HG02678 (cell line): Measurements from ENCODE around the gene ACSBG1.
A peak's percentile ranks its signal among the peaks of the same experiment; 100 is the strongest.

Experiments used
- ATAC-seq: cut with Tn5 transposase; IDR thresholded peaks from one replicate; pipeline ENCODE4 v1.9.1; 2021; ENCODE audit warnings: mild to moderate bottlenecking, moderate library complexity; ENCODE audit not compliant: unreplicated experiment

The ACSBG1 gene

DNA sequence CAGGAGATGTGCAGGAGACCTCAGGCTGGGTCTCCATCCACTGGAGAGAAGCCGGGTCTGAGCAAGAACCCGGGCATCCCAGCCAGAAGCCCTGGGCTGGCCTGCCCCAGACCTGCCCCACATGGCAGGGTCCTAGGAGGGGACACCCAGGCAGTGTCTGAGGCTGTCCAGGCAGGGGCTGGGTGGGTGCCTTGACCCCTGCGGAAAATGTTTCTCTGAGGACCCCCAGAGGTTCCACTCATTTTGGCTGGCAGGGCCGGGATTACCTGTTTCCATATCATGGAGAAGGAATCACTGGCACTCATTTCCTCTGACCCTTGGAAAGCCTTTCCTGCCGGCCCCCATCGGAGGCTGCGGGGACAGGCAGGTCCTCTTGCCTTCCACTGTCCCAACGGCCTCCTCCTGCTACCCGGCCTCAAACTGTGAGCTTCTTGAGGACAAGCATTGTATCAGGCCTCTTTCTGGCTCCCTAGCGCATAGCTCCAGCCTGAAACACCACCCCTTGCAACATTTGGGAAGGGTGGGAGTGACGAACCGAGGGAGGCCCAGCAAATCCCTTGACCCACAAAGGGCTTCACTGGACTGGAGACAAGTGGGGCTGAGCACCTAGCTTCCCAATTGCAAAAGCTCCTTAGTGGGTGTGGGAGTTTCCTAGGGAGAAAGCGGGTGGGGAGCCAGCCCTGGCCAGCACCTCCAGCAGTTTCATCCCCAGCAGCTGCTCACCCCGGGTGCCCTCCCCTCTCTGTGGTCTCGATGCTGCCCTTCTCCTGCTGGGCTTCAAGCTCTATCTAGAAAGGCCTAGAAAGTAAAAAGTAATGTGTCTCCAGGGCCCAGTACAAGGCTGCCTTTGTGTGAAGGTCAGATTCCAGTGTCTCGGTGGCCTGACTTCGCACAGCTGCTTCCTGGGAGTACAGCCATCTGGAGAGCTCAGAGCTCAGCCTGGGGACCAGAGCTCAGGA, 29.7 kb downstream of the ACSBG1 start:
- no peak for ATAC-seq

DNA sequence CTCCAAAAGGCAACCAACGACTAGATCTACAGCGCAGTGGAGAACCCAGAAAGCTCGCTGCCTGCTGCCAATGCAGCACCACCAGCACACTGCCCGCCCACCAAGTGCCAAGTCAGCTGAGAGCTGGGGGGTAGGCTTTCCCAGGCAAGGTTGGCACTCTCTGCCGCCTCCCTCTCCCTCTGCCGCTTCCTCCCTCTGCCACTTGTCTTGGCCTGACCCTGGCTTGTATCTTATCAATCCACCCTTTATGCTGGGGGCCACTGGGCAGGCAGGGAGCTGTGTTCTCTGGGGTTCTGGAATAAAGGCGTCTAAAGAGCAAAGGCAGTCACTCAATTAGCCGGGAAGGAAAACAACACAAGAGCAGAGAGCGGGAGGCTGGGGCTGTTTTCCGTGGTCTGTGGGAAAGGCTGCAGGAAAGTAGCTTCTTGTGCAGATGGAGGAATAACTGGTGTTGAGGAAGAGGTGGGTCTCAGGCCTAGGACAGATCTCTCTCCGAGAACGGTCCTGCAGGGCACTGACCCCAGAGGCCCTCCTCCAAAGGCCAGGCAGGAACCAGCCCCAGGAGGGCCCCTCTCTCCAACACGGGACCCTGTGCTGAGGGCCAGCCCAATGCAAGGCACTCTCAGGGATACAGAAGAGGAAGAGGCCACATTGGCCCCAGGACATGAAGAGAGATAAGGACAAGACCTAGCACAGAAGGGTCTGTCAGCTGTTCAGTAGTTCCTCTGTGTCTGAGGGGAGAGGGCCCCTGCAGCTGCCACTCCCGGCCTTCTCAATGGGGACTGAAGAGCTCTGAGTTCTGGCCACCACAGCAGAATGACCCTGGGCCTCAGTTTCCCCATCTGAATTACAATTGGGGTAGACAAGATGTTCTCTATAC, 30.8 kb downstream of the ACSBG1 start:
- ATAC-seq: no peak

DNA sequence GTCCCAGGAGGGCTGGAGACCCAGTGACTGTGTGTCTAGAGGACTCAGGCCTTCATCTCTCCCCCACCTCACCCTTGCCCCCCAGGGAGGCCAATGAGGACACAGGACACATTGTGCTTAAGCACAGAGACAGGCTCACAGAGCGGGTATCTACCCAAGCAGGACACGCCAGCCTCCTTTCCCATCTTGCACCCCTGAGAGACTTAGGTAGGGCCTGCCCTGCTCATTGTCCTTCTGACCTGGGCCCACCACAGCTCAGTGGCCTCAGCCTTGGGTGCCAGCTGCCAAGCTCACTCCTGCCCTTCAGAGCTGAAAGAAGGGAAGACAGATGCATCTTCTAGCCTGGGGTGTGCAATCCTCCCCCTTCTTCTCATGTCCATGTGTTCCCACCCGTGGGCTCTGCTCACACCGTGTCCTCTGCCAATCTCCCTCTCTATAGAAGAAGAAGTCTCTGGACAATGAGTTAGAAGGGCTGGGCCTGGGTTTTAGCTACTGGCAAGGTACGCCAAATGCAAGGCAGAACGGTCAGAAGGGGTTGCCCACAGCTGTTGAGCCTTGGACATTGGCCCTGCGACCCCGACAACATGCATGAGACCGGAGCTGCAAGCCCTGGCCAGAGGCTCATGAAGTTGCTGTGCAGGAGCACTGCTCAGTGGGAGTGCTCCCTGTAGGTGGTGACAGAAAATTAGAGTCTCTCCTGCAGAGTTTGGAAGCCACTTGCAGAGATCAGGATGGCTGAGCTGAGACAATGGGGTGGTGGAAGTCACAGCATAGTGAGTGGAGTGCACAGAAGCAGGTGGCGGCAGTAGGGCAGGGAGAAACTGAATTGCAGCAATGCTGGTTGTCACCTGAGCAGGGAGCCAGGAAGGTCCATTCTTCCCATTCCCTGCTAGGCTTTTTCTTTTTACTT, 32.8 kb downstream of the ACSBG1 start:
- ATAC-seq: no peak

DNA sequence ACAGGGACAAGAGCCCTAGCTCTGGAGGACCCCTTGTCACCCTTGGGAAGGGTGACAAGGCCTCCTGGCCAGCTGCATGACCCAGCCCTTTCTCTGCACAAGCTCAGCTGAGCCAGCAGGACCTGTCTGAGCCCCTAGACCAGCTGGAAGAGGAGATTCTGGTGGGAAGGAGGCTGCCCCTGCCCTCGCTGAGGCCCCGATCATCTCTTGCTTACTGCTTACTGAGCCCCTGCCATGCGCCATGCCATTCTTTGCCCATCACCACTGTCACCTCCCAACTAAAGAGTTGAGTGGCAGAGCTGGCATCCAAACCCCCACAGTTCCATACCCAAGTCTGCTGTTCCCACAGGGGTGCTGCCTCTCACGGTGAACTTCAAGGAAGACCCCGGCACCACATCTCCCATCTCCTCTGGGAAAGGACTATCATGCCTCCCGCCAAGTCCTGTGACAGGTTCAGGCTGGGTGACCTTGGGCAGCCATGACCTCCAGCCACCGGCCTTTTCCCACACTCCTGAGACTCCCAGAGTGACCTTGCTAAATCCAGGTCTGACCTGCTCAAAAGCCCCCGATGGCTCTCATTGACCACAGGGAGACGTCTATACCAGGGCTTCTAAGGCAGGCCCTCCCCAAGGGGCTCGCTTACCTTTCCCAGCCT, 34.0 kb downstream of the ACSBG1 start:
- no peak for ATAC-seq

DNA sequence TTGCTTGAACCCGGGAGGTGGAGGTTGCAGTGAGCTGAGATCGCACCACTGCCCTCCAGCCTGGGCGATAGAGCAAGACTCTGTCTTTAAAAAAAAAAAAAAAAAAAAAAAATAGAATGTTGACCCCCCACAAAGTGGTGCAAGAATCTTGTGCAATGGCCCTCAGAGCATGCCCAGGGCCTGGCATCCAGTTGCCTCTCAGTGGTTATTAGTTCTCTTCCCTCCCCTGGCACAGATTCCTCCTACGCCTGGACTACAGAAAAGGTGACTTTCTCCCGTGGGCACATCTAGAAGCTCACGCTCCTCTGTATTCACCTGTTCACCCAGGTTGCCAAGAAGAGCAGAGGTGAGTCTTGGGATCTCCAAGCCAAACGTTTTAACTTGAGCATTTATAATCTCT, 36.7 kb downstream of the ACSBG1 start:
- no peak for ATAC-seq

DNA sequence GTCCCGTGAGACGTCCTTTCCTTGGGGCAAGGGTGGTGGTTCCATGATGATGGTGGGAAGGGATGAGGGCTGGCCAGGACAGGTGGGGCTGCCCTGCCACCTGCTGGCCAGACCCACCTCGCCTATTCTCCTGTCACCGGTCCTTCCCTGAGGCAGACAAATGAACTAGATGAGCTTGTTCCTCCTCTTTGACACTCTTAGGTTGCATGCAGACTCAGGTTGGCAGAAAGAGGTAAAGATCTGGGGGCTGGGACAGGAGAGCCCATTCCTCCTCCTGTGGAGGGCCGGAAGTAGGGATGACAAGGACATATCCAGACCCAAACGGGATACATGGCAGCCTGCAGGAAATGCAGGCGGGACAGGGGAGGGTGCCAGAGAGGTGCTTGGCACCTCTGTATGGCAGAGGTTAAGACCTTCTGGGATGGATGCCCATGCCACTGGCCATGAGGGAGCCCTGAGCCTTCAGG, 38.6 kb downstream of the ACSBG1 start:
- no peak for ATAC-seq

DNA sequence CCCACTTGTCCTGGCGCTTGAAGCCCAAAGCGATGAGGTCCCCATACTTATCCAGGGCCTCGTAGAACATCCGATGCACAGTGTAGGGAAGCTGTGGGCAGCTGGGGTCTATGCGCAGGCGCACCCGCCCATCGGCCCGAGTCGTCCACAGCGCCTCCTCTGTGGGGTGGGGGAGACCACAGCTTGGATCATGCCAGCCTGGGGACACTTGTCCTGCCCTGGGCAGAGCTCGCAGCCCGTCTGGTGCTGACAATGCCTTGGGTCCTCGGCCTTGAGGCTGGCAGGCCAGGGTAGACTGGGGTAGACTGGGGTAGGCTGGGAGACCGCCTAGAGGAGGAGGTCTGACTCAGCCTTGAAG, 39.8 kb downstream of the ACSBG1 start:
- ATAC-seq: no peak

DNA sequence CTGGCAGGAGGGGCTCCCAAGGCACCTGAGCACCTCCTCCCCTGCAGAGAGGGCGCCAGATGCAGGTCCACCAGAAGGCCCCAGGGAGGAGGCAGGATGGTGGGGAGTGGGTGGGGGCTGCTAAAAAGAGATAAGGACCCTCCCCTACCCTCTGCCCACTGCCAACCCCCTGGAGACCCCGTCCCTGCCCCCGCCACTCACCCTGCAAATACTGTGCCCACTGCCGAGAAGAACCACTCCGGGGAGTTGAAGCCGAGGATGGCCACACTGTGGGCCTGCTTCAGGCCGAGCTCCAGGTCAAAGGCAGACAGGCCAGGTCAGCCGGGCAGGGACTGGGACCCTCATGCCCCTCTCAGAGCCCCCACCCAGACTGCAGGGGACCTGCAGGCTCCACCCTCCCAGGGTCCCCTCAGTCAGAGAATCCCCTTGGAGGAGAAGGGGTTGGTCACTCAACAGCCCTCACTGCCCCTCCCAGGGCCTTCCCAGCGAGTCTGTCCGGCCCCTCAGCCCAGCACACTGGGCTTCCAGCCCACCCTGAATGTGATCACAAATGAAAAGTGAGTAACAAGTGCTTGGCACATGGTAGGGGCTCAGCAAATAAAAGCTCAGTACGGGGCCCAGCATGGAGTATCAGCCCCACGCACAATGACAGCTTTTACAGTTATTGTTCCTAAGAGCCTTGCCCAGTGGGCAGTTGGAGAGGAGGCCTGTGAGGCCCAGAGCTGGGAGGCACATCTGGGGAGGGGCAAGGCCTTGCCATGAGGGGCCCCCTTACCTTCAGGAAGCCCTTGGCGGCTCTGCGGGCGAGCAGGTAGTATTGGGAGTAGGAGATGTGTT, 40.4 kb downstream of the ACSBG1 start:
- ATAC-seq: no peak

DNA sequence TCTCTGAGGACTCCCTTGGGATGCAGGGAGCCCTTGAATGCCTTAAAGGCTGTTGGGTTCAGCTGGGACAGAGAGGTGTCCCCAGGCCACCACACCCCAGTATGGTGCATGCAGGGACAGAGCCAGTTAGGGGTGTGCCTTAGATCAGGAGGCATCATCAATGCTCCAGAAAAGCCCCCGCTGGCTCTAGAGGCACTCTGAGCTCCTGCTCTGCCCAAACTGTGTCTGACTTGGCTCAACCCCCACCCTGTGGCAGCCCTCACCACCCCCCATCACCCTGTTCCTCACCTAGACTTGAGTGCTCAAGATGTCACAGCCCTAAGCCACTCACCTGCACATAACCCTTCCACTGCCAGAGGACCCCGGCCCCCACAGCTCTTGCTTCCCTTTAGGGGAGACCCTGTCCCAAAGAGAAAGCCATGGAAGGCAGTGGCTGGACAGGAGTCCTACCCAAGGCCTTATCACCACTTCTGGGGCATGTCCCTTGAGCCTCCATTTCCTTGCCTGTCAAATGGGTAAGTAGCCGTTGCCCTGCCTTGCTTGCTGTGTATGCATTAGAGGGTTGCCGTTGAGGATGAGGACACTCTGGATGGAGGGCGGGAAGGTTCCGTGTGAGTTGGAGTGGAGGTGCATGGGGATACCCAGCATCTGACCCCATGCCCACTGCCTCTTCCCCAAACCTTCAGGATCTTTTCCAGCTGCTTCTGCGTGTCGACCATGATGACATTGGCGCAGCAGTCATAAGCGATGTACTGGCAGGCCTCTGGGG, 41.4 kb downstream of the ACSBG1 start:
- ATAC-seq: no peak

DNA sequence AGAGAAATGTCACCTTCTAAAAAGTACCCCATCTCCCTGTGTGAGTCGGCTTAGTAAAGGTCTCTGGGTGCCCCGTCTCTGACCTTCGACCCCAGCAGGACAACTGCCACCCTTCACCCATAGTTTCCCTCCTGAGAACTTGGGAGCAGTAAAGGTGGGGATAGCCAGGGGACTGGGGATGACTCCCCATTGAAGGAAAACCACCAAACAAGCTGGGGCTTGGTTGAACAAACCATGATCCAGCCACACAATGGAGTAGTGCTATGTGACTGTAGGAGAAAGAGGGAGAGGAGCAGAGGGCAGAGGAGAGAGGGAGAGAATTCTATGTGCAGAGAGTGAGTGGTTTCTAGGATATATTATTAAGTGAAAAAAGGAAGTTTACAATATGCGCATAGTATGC, 51.5 kb downstream of the ACSBG1 start:
- no peak for ATAC-seq

DNA sequence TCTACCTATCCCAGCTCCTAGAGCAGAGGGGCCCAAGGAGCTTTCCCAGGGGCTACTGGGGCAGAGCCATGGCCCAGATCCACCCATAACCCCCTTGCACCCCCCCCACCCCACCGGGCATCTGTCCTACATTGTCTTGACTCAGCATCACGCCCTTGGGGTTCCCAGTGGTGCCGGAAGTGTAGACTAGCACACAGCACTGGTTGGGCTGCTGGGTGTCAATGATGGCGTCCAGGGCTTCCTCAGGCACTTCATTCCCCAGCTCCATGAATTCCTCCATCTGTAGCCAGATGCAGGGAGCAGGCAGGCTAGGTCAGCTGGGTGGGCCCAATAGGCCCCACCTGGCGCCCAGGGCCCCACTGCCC, 52.0 kb downstream of the ACSBG1 start:
- ATAC-seq: no peak

DNA sequence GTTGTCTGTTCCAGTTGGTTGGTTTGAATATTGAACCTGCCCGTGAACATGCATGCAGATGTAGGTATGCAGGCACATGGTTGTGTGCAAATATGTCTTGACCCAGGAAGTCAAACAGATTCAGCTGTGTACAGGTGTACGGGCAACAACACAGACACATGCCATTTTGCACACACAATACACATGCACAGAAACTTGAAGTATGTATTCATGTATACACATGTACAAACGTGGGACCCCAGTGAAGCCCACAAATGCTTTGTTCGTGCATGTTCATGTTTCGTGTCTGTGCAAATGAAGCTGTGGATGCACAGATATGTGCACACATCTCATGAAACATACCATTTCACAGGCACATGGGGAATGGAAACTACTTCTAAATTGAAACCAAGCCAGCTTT, 54.5 kb downstream of the ACSBG1 start:
- ATAC-seq: no peak

DNA sequence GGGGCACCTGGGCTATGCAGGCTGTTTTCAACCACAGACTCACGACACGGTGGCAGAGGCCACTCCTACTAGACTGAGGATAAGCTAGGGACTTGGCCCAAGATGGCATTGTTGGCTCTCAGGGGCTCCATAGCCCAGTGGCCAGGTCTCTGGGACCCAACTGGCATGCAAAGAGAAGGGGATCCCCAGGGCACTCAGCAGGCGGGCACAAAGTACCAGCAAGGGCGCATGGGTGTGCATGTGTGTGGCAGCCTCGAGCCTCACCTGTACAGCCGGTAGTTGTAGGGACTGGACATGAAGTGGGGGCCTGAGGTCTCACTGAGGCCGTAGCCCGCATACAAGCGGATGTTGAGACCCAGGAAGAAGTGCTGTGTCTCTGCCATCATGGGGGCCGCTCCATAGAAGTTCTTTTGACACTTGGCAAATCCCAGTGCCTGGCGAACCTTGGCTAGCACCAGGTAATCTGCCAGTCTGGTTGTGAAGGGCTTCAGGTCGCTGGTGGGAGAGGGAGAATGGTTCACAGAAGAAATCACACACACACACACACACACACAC, 55.0 kb downstream of the ACSBG1 start:
- no peak for ATAC-seq

DNA sequence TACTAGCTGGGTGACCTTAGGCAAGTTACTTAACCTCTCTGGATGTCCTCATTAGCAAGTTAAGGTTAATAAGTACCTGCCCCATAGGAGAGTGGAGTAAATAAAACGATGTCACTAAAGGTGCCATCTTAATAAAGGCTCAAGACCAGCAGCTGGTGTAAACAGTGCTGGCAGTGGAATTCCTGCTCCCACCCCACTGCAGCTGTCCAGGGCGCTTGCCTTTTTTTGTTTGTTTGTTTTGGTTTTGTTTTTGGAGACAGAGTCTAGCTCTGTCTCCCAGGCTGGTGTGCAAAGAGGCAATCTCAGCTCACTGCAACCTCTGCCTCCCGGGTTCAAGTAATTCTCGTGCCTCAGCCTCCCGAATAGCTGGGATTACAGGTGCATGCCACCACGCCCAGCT, 56.3 kb downstream of the ACSBG1 start:
- ATAC-seq: no peak

DNA sequence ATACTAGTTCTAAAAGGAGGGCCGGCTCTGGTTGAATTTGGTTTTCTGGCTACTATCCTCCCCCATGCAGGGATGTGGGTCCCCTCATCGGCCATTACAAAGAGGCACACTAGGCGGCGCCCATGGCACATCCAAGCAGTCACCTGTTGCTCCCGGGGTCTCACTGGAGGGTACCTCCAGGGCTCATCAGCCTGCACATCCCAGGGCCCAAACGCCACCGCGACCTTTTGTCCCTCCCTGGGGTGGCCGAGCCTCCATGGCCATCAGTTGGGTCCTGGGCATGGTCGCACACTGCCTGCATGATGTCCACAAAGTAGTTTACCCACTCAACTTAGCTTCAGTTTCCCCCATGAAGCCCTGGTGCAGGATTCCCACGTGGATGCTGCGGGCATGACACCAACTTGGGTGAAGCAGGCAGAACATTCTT, 56.9 kb downstream of the ACSBG1 start:
- ATAC-seq: no peak

DNA sequence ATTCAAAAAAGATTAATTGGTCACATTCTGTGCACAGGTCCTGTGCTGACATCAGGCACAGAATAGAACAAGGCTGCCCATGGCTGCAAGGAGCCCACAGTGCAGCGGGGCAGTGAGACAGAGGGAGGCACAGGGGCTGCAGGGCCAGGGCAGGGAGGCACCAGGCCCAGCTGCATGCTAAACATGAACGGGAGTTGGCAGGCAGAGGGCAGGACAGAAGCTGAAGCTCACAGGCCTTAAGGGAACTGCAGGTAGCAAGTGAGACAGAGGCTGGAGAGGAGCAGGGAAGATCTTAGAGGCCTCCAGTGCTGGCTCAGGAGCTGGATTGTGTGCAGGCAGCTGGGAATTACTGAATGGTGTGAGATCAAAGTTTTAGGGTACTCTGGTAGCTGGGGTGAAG, 59.0 kb downstream of the ACSBG1 start:
- no peak for ATAC-seq

DNA sequence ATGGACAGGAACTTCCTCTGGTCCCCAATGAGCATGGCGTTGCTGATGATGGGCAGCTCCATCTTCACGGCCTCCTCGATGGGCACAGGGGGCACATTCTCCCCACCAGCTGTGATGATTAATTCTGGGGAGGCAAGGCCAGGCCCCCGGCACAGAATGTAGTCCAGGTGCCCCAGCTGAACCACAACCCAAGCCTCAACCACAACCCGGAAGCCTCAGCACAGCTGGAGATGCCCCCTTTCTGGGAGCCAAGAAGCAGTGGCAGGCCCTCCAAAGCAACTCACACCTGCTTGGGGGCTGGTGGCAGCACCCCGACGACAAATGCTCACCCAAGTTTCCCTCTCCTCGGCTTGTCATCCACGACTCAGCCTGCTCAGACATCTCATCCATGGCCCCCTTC, 60.0 kb downstream of the ACSBG1 start:
- peak; percentile 43 for ATAC-seq

DNA sequence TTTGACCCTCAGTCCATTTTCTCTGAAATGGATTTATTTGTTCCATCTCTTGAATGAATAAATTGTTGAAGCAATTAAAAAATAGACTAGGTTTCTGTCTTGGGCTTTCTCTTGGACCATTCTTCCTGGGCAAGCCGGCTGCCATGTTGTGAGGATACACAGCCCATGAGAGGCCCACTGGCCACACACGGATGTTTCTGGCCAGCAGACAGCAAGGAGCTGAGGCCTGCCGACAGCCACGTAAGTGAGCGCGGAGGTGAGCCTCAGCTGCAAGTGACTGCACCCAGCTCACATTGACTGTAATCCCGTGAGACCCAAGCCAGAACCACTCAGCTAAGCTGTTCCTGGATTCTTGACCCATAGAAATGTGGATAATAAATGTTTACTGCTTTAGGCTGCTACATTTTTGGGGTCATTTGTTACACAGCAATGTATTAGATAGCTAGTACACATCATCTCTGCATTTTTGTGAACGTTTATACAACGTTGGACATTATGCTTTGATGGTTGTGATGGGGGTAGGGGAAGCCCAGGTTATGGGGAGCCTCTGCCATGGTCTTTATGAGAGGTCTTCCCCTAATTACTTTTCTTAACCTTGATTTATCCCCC, 62.4 kb downstream of the ACSBG1 start:
- no peak for ATAC-seq
